Measurements from ENCODE around the gene ANAPC2.
A peak's percentile ranks its signal among the peaks of the same experiment; 100 is the strongest.

The ANAPC2 gene

DNA sequence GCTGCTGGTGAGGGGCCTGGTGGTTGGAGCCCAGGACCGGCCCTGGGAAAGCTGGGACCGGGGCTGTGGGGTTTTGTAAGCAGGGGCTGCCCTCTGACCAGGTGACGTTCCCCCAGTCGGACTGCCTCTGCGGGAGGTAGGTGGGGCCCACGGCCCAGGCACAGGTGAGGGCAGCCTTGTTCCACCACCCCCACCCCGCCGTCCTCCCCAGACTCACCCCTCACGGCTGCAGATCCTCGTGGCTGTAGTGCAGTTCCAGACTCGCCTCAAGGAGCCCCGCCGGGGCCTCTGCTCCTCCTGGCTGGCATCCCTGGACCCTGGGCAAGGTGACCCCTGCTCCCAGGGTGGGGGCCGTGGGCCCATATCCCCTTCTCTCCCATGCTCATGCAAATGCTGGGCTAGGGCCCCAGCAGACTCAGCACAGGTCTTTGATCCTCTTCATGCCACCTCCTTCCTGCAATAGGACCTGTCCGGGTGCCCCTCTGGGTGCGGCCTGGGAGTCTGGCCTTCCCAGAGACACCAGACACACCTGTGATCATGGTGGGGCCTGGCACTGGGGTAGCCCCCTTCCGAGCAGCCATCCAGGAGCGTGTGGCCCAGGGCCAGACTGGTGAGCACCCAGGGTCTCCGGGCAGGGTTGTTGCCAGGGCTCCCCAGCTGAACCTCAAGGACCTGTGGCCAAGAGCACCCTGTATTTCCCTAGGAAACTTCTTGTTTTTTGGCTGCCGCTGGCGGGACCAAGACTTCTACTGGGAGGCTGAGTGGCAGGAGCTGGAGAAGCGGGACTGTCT, 27.0 kb upstream of the ANAPC2 start:
- no CpG with 5 or more reads among the region's 22 CpGs for WGBS, 2 donors (ENCODE audit: extremely low coverage in 2 of 2, insufficient read length in 2 of 2, insufficient replicate concordance in 1 of 2)
- no peak overlapping the region for H4K91ac ChIP-seq (ENCODE audit: low read depth, low read length, poor library complexity)

DNA sequence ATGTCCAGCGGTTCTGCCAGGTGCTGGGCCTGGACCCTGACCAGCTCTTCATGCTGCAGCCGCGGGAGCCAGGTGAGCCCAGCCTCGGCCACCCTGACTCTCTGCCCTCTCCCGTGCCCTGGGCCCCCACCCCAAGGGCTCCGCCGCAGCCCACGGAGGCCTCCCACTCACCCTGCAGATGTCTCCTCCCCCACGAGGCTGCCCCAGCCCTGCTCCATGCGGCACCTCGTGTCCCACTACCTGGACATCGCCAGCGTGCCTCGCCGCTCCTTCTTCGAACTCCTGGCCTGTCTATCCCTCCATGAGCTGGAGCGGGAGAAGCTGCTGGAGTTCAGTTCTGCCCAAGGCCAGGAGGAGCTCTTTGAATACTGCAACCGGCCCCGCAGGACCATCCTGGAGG, 26.3 kb upstream of the ANAPC2 start:
- Histone ChIP-seq H3K18ac (ENCODE audit: low read length) (no peak overlapping the region), H4K8ac (ENCODE audit: low read depth, low read length) (no peak overlapping the region), H3K4me2 (ENCODE audit: insufficient read depth, low read length, poor library complexity, severe bottlenecking) (no peak overlapping the region), H3K23ac (ENCODE audit: low read depth, low read length, poor library complexity) (no peak overlapping the region), H3K79me1 (ENCODE audit: low read depth, low read length) (peaks cover 11% of the 10 kb centered on the region), H3K4me3 (ENCODE audit: low read length in 2 of 2) (no peak overlapping the region), H2BK5ac (ENCODE audit: low read length) (peak overlapping the region; percentile 53), H3K9ac (ENCODE audit: low read depth, low read length, poor library complexity) (no peak overlapping the region), H3K9me3 (replicated peaks in 1 of 2; ENCODE audit: control insufficient read depth in 2 of 2, insufficient read depth in 1 of 2, low read depth in 1 of 2, low read length in 2 of 2) (no peaks in the 10 kb centered on the region), H3K27ac (replicated peaks; ENCODE audit: low read length) (no peak overlapping the region), H3K4ac (ENCODE audit: low read length) (no peak overlapping the region), H3K4me1 (ENCODE audit: control insufficient read depth in 2 of 2, insufficient read depth in 1 of 2, low read depth in 1 of 2, low read length in 2 of 2) (peaks cover 2 to 8% of the 10 kb centered on the region in 2 donors), H2BK120ac (ENCODE audit: low read depth, low read length) (no peak overlapping the region), H4K91ac (ENCODE audit: low read depth, low read length, poor library complexity) (no peak overlapping the region), H2AK5ac (ENCODE audit: low read depth, low read length) (no peak overlapping the region), H3K14ac (ENCODE audit: low read length) (no peak overlapping the region), H2BK15ac (ENCODE audit: low read length) (no peak overlapping the region), H2AFZ (ENCODE audit: low read length) (no peak overlapping the region), H3K36me3 (replicated peaks in 1 of 2; ENCODE audit: control insufficient read depth in 2 of 2, insufficient read depth in 2 of 2, low read length in 2 of 2) (peaks cover 17 to 54% of the 10 kb centered on the region in 2 donors), H3K27me3 (ENCODE audit: control insufficient read depth in 3 of 3, insufficient read depth in 3 of 3, low read depth in 1 of 3, low read length in 3 of 3) (no peaks in the 10 kb centered on the region), H2BK12ac (ENCODE audit: low read length) (peak overlapping the region; percentile 22)
- no CpG with 5 or more reads among the region's 19 CpGs for WGBS, 2 donors (ENCODE audit: extremely low coverage in 2 of 2, insufficient read length in 2 of 2, insufficient replicate concordance in 1 of 2)
- no peak for DNase-seq (ENCODE audit: low spot score)

More for the DNA sequence above, 27.0 kb upstream of the ANAPC2 start:
- Histone ChIP-seq H3K27ac (replicated peaks; ENCODE audit: low read length) (no peak overlapping the region), H3K79me1 (ENCODE audit: low read depth, low read length) (peaks cover 17% of the 10 kb centered on the region), H3K4me2 (ENCODE audit: insufficient read depth, low read length, poor library complexity, severe bottlenecking) (no peak overlapping the region), H2AFZ (ENCODE audit: low read length) (no peak overlapping the region), H3K18ac (ENCODE audit: low read length) (no peak overlapping the region), H3K27me3 (ENCODE audit: control insufficient read depth in 3 of 3, insufficient read depth in 3 of 3, low read depth in 1 of 3, low read length in 3 of 3) (no peaks in the 10 kb centered on the region), H2BK5ac (ENCODE audit: low read length) (no peak overlapping the region), H3K4me1 (ENCODE audit: control insufficient read depth in 2 of 2, insufficient read depth in 1 of 2, low read depth in 1 of 2, low read length in 2 of 2) (peaks cover 2 to 8% of the 10 kb centered on the region in 2 donors), H3K9me3 (replicated peaks in 1 of 2; ENCODE audit: control insufficient read depth in 2 of 2, insufficient read depth in 1 of 2, low read depth in 1 of 2, low read length in 2 of 2) (no peaks in the 10 kb centered on the region), H2AK5ac (ENCODE audit: low read depth, low read length) (no peak overlapping the region), H3K4ac (ENCODE audit: low read length) (no peak overlapping the region), H2BK12ac (ENCODE audit: low read length) (no peak overlapping the region), H3K14ac (ENCODE audit: low read length) (no peak overlapping the region), H4K8ac (ENCODE audit: low read depth, low read length) (no peak overlapping the region), H2BK120ac (ENCODE audit: low read depth, low read length) (no peak overlapping the region), H2BK15ac (ENCODE audit: low read length) (no peak overlapping the region), H3K9ac (ENCODE audit: low read depth, low read length, poor library complexity) (no peak overlapping the region), H3K23ac (ENCODE audit: low read depth, low read length, poor library complexity) (no peak overlapping the region), H3K36me3 (replicated peaks in 1 of 2; ENCODE audit: control insufficient read depth in 2 of 2, insufficient read depth in 2 of 2, low read length in 2 of 2) (peaks cover 17 to 52% of the 10 kb centered on the region in 2 donors), H3K4me3 (ENCODE audit: low read length in 2 of 2) (no peak overlapping the region)
- no peak for DNase-seq (ENCODE audit: low spot score)

GRCh38 chr9:137213160-137214060, 25.1 kb upstream of the ANAPC2 start:
- H3K4me3 ChIP-seq (ENCODE audit: low read length in 2 of 2): peak overlapping the region in 1 of 2 donors; percentile 2
- no peak overlapping the region for H2AFZ ChIP-seq (ENCODE audit: low read length)
- peaks cover 0 to 1% of the 10 kb centered on the region in 2 donors for H3K9me3 ChIP-seq (replicated peaks in 1 of 2; ENCODE audit: control insufficient read depth in 2 of 2, insufficient read depth in 1 of 2, low read depth in 1 of 2, low read length in 2 of 2)
- no peak overlapping the region for H3K4ac ChIP-seq (ENCODE audit: low read length)
- H3K9ac ChIP-seq (ENCODE audit: low read depth, low read length, poor library complexity): no peak overlapping the region
- H3K14ac ChIP-seq (ENCODE audit: low read length): no peak overlapping the region
- H2BK15ac ChIP-seq (ENCODE audit: low read length): no peak overlapping the region
- no peak overlapping the region for H3K4me2 ChIP-seq (ENCODE audit: insufficient read depth, low read length, poor library complexity, severe bottlenecking)
- no peak overlapping the region for H4K8ac ChIP-seq (ENCODE audit: low read depth, low read length)
- no peaks in the 10 kb centered on the region for H3K27me3 ChIP-seq (ENCODE audit: control insufficient read depth in 3 of 3, insufficient read depth in 3 of 3, low read depth in 1 of 3, low read length in 3 of 3)
- peaks cover 0 to 2% of the 10 kb centered on the region in 2 donors for H3K4me1 ChIP-seq (ENCODE audit: control insufficient read depth in 2 of 2, insufficient read depth in 1 of 2, low read depth in 1 of 2, low read length in 2 of 2)
- H3K79me1 ChIP-seq (ENCODE audit: low read depth, low read length): peaks cover 11% of the 10 kb centered on the region
- no peak for DNase-seq (ENCODE audit: low spot score)
- no peak overlapping the region for H3K18ac ChIP-seq (ENCODE audit: low read length)
- no peak overlapping the region for H2BK120ac ChIP-seq (ENCODE audit: low read depth, low read length)
- no peak overlapping the region for H2AK5ac ChIP-seq (ENCODE audit: low read depth, low read length)
- no peak overlapping the region for H2BK12ac ChIP-seq (ENCODE audit: low read length)
- H3K27ac ChIP-seq (replicated peaks; ENCODE audit: low read length): no peak overlapping the region
- no CpG with 5 or more reads among the region's 49 CpGs for WGBS, 2 donors (ENCODE audit: extremely low coverage in 2 of 2, insufficient read length in 2 of 2, insufficient replicate concordance in 1 of 2)
- peaks cover 22 to 66% of the 10 kb centered on the region in 2 donors for H3K36me3 ChIP-seq (replicated peaks in 1 of 2; ENCODE audit: control insufficient read depth in 2 of 2, insufficient read depth in 2 of 2, low read length in 2 of 2)
- H2BK5ac ChIP-seq (ENCODE audit: low read length): peak overlapping the region; percentile 39
- no peak overlapping the region for H4K91ac ChIP-seq (ENCODE audit: low read depth, low read length, poor library complexity)
- H3K23ac ChIP-seq (ENCODE audit: low read depth, low read length, poor library complexity): no peak overlapping the region

GRCh38 chr9:137212520-137212919, 24.2 kb upstream of the ANAPC2 start:
- H3K9me3 ChIP-seq (replicated peaks in 1 of 2; ENCODE audit: control insufficient read depth in 2 of 2, insufficient read depth in 1 of 2, low read depth in 1 of 2, low read length in 2 of 2): peaks cover 0 to 1% of the 10 kb centered on the region in 2 donors
- no peak overlapping the region for H2BK5ac ChIP-seq (ENCODE audit: low read length)
- DNase-seq (ENCODE audit: low spot score): no peak
- H3K36me3 ChIP-seq (replicated peaks in 1 of 2; ENCODE audit: control insufficient read depth in 2 of 2, insufficient read depth in 2 of 2, low read length in 2 of 2): peaks cover 22 to 69% of the 10 kb centered on the region in 2 donors
- no peaks in the 10 kb centered on the region for H3K4me1 ChIP-seq (ENCODE audit: control insufficient read depth in 2 of 2, insufficient read depth in 1 of 2, low read depth in 1 of 2, low read length in 2 of 2)
- H3K4me2 ChIP-seq (ENCODE audit: insufficient read depth, low read length, poor library complexity, severe bottlenecking): no peak overlapping the region
- no peak overlapping the region for H4K91ac ChIP-seq (ENCODE audit: low read depth, low read length, poor library complexity)
- no peak overlapping the region for H2AK5ac ChIP-seq (ENCODE audit: low read depth, low read length)
- H3K27ac ChIP-seq (replicated peaks; ENCODE audit: low read length): no peak overlapping the region
- H2AFZ ChIP-seq (ENCODE audit: low read length): no peak overlapping the region
- no peak overlapping the region for H3K23ac ChIP-seq (ENCODE audit: low read depth, low read length, poor library complexity)
- H3K4ac ChIP-seq (ENCODE audit: low read length): no peak overlapping the region
- H4K8ac ChIP-seq (ENCODE audit: low read depth, low read length): no peak overlapping the region
- H2BK120ac ChIP-seq (ENCODE audit: low read depth, low read length): no peak overlapping the region
- no CpG with 5 or more reads among the region's 21 CpGs for WGBS, 2 donors (ENCODE audit: extremely low coverage in 2 of 2, insufficient read length in 2 of 2, insufficient replicate concordance in 1 of 2)
- no peak overlapping the region for H2BK12ac ChIP-seq (ENCODE audit: low read length)
- no peak overlapping the region for H2BK15ac ChIP-seq (ENCODE audit: low read length)
- peaks cover 11% of the 10 kb centered on the region for H3K79me1 ChIP-seq (ENCODE audit: low read depth, low read length)
- H3K4me3 ChIP-seq (ENCODE audit: low read length in 2 of 2): no peak overlapping the region
- H3K14ac ChIP-seq (ENCODE audit: low read length): no peak overlapping the region
- no peak overlapping the region for H3K18ac ChIP-seq (ENCODE audit: low read length)
- H3K27me3 ChIP-seq (ENCODE audit: control insufficient read depth in 3 of 3, insufficient read depth in 3 of 3, low read depth in 1 of 3, low read length in 3 of 3): no peaks in the 10 kb centered on the region
- H3K9ac ChIP-seq (ENCODE audit: low read depth, low read length, poor library complexity): peak overlapping the region; percentile 78

Data from neuronal stem cell (in vitro differentiated cells).